Middle frontal gyrus (tissue), 1 donor: ENCODE data around the gene INTS4.
"Not testable (repeated sequence)": the region's sequence is repeated elsewhere in the genome, so short reads cannot be mapped to it uniquely, and the experiment has no call there.

Experiments
- DNase-seq: peaks from one replicate; pipeline ENCODE4 v3.0.0-alpha.2; 2015; ENCODE audit warnings: low spot score; ENCODE audit errors: extremely low spot score

The INTS4 gene

DNA sequence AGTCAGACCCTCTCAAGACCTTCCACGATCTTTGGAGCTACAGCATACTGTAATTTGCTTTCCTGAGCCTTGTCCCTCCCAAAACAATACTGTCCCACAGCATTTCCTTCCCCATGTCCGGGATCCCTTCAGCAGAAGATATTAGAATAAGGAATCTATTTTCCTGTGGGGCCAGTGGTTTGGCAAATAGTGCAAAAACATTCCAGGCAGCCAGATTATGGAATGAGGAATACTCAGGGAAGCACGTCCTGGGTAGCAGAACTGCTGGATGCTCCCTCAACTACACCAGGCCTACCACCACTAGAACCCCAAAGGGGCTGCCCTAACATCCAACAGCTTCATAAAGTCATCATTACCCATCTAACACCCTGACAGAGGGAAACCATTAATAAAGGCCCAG is 112.1 kb downstream of the INTS4 start:
- no peak for DNase-seq

DNA sequence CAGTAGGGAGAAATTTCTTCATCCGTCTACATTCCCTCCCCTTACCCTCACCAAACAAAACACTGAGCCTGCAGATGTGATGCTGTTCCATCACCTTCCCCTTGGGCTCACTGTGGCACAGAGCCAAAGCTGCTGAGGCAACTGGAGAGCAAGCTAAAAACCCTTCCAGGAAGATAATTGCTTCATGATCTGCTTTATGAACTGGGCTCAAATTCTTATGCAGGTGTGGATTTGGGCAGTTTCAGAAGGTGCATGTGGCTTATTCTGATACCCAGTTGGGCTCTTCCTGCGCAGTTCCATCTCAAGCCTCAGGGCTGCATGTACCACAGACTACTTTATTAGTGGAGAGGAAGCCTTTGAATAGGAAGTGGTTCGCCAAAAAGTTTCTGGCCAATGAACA is 115.2 kb downstream of the INTS4 start:
- DNase-seq: no peak

DNA sequence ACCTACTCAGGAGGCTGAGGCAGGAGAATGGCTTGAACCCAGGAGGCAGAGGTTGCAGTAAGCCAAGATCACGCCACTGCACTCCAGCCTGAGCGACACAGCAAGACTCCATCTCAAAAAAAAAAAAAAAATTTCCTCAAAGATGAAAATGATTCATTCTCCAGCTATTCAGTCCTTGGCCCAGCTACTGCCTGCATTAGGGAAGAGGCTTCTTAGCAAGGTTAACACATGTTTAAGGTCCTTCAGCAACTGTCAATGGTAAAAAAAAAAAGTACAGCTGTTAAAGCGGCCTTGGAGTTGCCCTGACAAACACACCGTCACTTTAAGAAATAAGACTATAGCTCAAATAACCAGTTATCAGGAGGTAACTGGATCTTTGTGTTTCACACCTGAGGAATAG is 116.2 kb downstream of the INTS4 start:
- not testable (repeated sequence) for DNase-seq

DNA sequence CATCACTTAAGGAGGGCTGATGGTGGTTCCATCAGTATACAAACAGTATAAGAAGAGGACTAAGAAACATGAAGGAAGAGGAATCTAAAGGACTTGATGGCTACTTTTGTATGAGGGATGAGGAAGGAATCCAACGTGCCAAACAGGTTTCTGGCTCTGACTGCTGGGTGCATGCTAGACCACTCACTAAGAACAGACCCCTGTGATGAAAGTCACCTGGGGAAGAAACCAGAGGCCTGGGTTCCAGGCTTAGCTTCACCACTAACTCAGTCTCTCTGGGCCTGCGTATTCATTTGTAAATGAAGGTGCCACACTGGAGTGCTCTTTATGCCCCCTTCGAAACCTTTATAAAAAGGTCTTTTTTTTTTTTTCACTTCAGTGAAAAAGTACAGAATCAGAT is 118.4 kb downstream of the INTS4 start:
- DNase-seq: no peak

DNA sequence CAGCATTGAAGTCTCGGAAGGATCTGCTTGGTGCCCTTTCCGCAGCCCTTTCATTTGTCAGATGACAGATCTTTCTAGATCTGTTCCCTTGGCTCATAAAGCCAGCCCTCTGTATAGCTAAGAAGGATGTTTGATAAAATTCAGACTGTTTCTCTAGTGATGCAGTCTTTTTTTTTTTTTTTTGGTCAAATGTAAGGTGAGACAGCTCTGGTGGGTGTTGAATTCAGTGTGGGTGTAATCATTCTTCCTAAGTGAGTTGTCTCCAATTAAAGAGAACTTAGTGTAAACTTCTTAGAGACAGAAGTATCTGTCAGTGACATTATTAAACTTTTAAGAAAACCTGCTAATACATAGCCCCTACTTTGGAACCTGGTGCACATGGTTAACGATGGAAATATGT is 120.3 kb downstream of the INTS4 start:
- no peak for DNase-seq

DNA sequence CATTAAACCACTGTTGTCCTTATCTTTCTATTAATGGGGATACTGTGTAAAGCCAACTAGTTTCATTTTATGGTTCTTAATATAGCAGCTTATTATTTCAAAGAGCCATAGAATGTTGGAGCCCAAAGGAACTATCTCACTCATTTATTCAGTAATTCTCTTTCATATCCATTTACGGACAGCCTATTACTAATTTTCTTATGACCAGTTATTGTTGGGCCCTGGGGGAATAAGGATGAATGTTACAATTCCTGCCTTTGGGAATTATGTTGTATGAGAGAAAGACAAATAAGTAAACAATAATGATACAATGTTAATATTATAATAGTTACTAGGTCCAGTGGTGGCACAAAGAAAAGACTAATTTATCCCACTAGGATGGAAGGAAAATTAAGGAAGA is 121.1 kb downstream of the INTS4 start:
- no peak for DNase-seq

DNA sequence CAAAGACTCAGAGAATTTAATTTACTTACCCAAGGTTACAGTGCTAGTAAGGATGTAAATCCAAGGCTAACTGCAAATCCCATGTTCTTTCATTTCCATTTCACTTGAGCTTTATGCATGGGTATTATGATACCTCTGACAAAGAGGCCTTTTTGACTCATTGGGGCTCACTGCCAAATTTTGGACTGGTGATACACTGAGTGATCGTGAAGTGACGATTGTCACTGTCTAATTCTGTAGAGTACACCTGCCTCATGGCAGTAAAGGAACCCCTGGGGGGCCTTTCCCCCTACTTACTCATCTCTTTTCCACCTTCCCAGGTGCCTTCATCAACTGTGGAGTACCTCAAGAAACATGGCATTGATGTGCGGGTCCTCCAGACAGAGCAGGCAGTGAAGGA is 122.6 kb downstream of the INTS4 start:
- DNase-seq: no peak

DNA sequence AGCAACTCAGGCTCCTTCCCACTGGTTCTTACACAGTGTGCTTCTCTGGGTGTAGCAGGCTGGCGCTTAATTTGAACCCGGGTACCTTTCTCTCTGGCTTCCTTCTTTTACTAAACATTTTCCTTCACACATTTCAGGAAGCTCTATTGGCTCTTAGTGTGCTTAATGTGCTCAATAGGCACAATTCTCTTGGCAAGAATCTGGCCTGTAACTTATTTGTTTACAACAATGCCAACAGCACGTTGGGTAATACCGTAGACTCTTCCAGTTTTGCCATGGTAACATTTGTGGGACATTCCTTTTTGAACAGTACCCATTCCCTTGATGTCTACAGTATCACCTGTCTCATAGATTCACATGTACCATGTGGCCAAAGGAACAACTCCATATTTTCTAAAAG is 125.7 kb downstream of the INTS4 start:
- no peak for DNase-seq

DNA sequence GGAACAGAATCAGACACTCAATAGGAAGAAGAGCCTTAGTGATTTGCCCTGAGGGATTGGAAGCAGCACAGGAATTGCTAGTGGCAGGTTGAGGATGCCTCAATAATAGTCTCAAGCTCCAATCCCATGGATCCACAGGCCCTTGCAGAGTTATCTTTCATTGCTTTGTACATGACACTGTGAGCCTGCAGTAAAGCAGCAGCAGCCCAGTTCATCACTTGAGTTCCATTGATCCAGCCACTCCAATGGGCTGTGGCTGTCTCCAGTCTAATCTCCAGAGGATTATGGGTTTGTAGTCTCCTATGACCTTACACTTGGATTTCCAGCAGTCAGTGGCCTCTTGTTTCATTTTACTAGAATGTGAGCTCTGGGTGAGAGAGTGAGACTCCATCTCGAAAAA is 128.1 kb downstream of the INTS4 start:
- DNase-seq: no peak

DNA sequence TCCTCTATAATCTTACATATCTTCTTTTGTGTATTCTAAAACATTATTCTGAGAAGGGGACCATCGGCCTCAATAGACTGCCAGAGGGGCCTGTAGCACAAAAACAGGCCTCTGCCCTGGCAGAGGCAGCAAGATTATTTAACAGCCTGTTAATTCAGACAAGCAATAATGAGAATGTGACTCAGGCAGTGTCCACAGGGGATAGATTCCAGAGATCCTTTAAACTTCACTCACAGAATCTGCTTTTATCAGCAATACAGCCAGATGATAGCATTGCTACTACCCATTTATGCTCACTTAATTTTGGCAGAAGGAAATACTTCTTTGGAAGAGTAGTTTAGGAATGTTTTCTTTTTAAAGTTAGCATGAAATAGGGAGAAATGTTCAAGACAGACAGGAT is 128.7 kb downstream of the INTS4 start:
- no peak for DNase-seq

DNA sequence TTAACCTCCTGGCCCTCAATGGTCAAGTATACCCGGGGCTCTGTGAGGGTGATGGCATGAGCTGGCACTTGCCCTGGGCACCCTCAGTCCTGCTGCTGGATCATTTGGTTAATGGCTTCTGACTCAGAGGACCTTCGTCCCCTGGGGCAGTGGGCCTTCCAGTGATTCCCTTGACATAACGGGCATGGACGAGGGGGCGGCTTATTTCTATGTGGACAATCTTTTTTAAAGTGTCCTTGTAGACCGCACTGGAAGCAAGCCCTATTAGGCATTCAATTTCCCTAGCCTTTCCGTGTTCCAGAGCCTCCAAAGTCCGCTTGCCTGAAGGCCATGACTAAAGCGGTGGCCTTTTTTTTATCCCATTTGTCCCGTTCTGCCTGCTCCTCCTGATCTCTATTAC is 133.0 kb downstream of the INTS4 start:
- DNase-seq: not testable (repeated sequence)

DNA sequence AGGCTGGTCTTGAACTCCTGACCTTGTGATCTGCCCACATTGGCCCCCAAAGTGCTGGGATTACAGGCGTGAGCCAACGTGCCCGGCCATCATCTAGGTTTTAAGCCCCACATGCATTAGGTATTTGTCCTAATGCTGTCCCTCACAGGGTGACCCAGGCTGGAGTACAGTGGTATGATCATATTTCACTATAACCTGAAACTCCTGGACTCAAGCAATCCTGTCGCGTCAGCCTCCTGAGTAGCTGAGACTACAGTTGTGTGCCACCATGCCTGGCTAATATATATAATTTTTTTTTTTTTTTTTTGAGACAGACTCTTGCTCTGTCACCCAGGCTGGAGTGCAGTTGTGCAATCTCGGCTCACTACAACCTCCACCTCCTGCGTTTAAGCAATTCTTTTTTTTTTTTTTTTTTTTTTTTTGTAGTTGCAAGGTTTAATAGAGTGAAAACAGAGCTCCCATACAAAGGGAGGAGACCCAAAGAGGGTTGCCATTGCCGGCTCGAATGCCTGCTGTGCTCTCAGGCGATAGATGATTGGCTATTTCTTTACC is 136.5 kb downstream of the INTS4 start:
- not testable (repeated sequence) for DNase-seq

DNA sequence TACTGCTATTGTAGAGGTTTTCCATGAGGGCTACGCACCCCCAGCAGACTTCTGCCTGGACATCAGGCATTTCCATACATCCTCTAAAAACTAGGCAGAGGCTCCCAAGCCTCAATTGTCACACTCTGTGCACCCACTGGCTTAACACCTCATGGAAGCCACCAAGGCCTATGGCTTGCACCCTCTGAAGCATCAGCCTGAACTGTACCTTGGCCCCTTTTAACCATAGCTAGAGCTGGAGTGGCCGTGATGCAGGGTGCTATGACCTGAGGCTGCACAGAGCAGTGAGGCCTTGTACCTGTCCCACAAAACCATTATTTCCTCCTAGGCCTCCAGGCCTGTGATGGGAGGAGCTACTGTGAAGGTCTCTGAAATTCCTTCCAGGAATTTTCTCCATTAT is 139.6 kb downstream of the INTS4 start:
- DNase-seq: no peak

DNA sequence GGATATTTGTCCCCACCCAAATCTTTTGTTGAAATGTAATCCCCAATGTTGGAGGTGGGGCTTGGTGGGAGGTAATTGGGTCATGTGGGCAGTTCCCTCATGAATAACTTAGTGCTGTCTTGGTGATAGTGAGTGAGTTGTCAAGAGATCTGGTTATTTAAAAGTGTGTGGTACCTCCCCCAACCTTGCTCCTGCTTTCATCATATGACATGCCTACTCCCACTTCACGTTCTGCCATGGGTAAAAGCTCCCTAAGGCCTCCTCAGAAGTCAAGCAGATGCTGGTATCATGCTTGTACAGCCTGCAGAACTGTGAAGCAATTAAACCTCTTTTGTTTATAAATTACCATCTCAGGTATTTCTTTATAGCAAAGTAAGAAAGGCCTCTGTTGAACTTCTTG is 143.0 kb downstream of the INTS4 start:
- DNase-seq: no peak

DNA sequence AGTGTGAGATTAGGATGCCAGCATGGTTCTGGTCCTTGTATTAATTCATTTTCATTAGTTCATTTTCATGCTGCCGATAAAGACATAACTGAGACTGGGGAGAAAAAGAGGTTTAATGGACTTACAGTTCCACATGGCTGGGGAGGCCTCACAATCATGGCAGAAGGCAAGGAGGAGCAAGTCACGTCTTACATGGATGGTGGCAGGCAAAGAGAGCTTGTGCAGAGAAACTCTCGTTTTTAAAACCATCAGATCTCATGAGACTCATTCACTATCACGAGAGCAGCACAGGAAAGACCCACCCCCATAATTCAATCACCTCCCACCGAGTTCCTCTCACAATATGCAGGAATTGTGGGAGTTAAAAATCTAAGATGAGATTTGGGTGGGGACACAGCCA is 150.8 kb downstream of the INTS4 start:
- not testable (repeated sequence) for DNase-seq

DNA sequence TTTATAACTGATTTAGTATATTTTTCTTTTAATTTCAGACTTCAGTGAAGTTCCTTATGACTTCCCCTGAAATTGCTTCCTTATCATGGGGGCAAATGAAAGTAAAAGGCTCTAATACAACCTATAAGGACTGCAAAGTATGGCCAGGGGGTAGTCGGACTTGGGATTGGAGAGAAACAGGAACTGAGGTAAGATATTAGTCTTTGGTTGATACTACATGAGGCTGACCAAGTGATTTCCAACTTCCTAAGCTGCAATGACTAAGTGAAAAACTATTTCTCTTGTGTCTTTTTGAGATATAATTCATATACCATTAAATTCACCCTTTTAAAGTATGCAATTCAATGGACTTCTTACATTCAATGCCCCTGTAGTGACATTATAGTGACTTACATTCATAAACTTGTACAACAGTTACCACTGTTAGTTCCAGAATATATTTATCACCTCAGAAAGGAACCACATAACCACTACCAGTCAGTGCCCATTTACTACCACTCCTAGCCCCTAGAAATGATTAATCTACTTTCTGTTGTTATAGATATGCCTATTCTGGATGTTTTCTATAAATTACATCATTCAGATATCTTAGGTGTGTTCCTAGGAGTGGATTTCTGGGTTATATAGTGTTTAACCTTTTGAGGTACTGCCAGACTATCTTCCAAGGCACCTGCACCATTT is 151.9 kb downstream of the INTS4 start:
- no peak for DNase-seq

DNA sequence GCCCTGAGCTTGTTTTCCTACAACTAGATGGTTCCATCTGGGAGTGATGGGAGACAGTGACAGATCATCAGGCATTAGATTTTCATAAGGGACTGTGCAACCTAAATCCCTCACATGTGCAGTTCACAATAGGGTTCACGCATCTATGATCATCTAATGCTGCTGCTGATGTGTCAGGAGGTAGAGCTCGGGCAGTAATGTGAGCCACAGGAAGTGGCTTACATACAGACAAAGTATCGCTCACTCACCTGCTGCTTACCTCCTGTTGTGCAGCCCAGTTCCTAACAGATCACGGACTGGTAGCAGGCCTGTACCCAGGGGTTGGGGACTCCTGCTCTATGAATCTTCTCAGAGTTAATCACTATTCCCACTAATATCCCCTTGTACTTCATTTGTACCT is 161.2 kb downstream of the INTS4 start:
- DNase-seq: no peak

DNA sequence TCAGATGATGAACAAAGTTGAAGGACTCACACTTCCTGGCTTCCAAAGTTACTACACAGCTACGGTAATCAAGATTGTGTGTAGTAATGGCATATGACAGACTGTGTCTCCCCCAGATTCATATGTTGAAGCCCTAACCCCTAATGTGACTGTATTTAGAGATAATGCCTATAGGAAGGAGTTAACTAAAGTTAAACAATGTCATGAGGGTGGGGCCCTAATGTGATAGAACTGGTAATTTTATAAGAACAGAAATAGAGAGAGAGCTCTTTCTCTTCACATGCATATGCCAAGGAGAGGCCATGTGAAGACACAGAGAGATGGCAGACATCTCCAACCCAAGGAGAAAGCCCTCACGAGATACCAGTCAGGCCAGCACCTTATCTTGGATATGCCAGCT is 165.5 kb downstream of the INTS4 start:
- no peak for DNase-seq
